H9 (cell line): ENCODE measurements around the gene CCDC102A. TPM values are rescaled to one million over a fixed set of nuclear protein-coding genes. Genes with fewer than 3 reads are reported as not detected.

Experiments used
- DNase-seq: peaks from one replicate; pipeline ENCODE4 v3.0.0-alpha.2; 2017
- H2AFZ ChIP-seq: one replicate; pipeline ENCODE4 v1.6.1; 2013; ENCODE audit warnings: mild to moderate bottlenecking, low read length, control low read depth, moderate library complexity
- H2AK5ac ChIP-seq: 2 replicates; pipeline ENCODE4 v1.6.1; 2013; ENCODE audit warnings: low read length, control low read depth, mixed read lengths; ENCODE audit not compliant: insufficient read length
- H2BK120ac ChIP-seq: one replicate; pipeline ENCODE4 v1.6.1; 2013; ENCODE audit warnings: low read depth, mild to moderate bottlenecking, low read length, control low read depth, inconsistent platforms; ENCODE audit not compliant: poor library complexity, severe bottlenecking
- H2BK12ac ChIP-seq: 2 replicates; pipeline ENCODE4 v1.6.1; 2013; ENCODE audit warnings: low read length, control low read depth, mixed read lengths, low read depth; ENCODE audit not compliant: insufficient read length
- H2BK15ac ChIP-seq: 2 replicates; pipeline ENCODE4 v1.6.1; 2013; ENCODE audit warnings: low read depth, low read length, control low read depth
- H2BK20ac ChIP-seq: one replicate; pipeline ENCODE4 v1.6.1; 2013; ENCODE audit warnings: low read depth, mild to moderate bottlenecking, low read length, control low read depth, inconsistent platforms; ENCODE audit not compliant: poor library complexity, severe bottlenecking
- H2BK5ac ChIP-seq: 2 replicates; pipeline ENCODE4 v1.6.1; 2013; ENCODE audit warnings: low read length, control low read depth, mixed read lengths; ENCODE audit not compliant: insufficient read length
- H3K14ac ChIP-seq: 2 replicates; pipeline ENCODE4 v1.6.1; 2013; ENCODE audit warnings: low read length, control low read depth; ENCODE audit not compliant: insufficient read depth
- H3K18ac ChIP-seq: 2 replicates; pipeline ENCODE4 v1.6.1; 2013; ENCODE audit warnings: low read depth, mild to moderate bottlenecking, mixed read lengths, low read length, control low read depth; ENCODE audit not compliant: insufficient read length
- H3K23ac ChIP-seq: 2 replicates; pipeline ENCODE4 v1.6.1; 2013; ENCODE audit warnings: low read length, control low read depth, mixed read lengths, low read depth; ENCODE audit not compliant: insufficient read length
- H3K23me2 ChIP-seq: 2 replicates; pipeline ENCODE4 v1.6.1; 2013; ENCODE audit warnings: low read depth, mild to moderate bottlenecking, mixed read lengths, low read length, control low read depth; ENCODE audit not compliant: insufficient read length, poor library complexity, severe bottlenecking
- H3K27ac ChIP-seq: 2 replicates; pipeline ENCODE4 v1.5.1; 2013; ENCODE audit warnings: low read length, control low read depth, mixed read lengths, low read depth; ENCODE audit not compliant: insufficient read length
- H3K27me3 ChIP-seq: 2 replicates; pipeline ENCODE4 v1.6.1; 2013; ENCODE audit warnings: low read length, control low read depth, inconsistent platforms; ENCODE audit not compliant: insufficient read depth
- H3K4ac ChIP-seq: 2 replicates; pipeline ENCODE4 v1.6.1; 2013; ENCODE audit warnings: low read depth, mild to moderate bottlenecking, control low read depth, inconsistent platforms, low read length, moderate library complexity
- H3K4me1 ChIP-seq: 2 replicates; pipeline ENCODE4 v1.6.1; 2013; ENCODE audit warnings: low read length, control low read depth, inconsistent platforms; ENCODE audit not compliant: insufficient read depth
- H3K4me2 ChIP-seq: 2 replicates; pipeline ENCODE4 v1.6.1; 2013; ENCODE audit warnings: low read length, control low read depth, mixed read lengths; ENCODE audit not compliant: insufficient read length, insufficient read depth
- H3K56ac ChIP-seq: 2 replicates; pipeline ENCODE4 v1.6.1; 2013; ENCODE audit warnings: low read depth, mild to moderate bottlenecking, mixed read lengths, low read length, control low read depth; ENCODE audit not compliant: insufficient read length
- H3K79me1 ChIP-seq: 2 replicates; pipeline ENCODE4 v1.6.1; 2013; ENCODE audit warnings: low read depth, mild to moderate bottlenecking, moderate library complexity, low read length, control low read depth, inconsistent platforms; ENCODE audit not compliant: insufficient read depth, poor library complexity, severe bottlenecking
- H3K79me2 ChIP-seq: 2 replicates; pipeline ENCODE4 v1.6.1; 2013; ENCODE audit warnings: low read length, control low read depth, inconsistent platforms; ENCODE audit not compliant: insufficient read depth
- H3K9ac ChIP-seq: 2 replicates; pipeline ENCODE4 v1.6.1; 2013; ENCODE audit warnings: low read length, control low read depth, mixed read lengths; ENCODE audit not compliant: insufficient read length; ENCODE audit errors: extremely low read depth
- H3K9me3 ChIP-seq: one replicate; pipeline ENCODE4 v1.6.1; 2013; ENCODE audit warnings: low read depth, low read length, inconsistent platforms; ENCODE audit not compliant: control insufficient read depth
- H3T11ph ChIP-seq: one replicate; pipeline ENCODE4 v1.6.1; 2013; ENCODE audit warnings: mild to moderate bottlenecking, low read length, control low read depth, inconsistent platforms
- H4K20me1 ChIP-seq: one replicate; pipeline ENCODE4 v1.6.1; 2013; ENCODE audit not compliant: control insufficient read depth, insufficient read length, insufficient read depth
- H4K5ac ChIP-seq: 2 replicates; pipeline ENCODE4 v1.6.1; 2013; ENCODE audit warnings: low read depth, mild to moderate bottlenecking, mixed read lengths, low read length, control low read depth; ENCODE audit not compliant: insufficient read length
- H4K8ac ChIP-seq: replicated peaks from 2 replicates; pipeline ENCODE4 v1.6.1; 2013; ENCODE audit warnings: low read length, control low read depth, mixed read lengths, low read depth; ENCODE audit not compliant: insufficient read length
- H4K91ac ChIP-seq: 2 replicates; pipeline ENCODE4 v1.6.1; 2013; ENCODE audit warnings: low read depth, mild to moderate bottlenecking, moderate library complexity, mixed read lengths, low read length, control low read depth; ENCODE audit not compliant: insufficient read length
- H3K27ac Mint-ChIP-seq, 3 experiments: 2 replicates in 2 of 3; 3 replicates in 1 of 3; pipeline ENCODE4 v1.8.0; 2020 to 2021; ENCODE audit warnings: mixed read lengths in 3 of 3, mild to moderate bottlenecking in 1 of 3, moderate library complexity in 1 of 3
- H3K27me3 Mint-ChIP-seq: 2 replicates; pipeline ENCODE4 v1.8.0; 2021; ENCODE audit warnings: low read depth, mild to moderate bottlenecking, moderate library complexity, mixed read lengths
- H3K36me3 Mint-ChIP-seq, 3 experiments: 2 replicates in 2 of 3; 3 replicates in 1 of 3; pipeline ENCODE4 v1.8.0; 2020 to 2021; ENCODE audit warnings: low read depth in 3 of 3, mixed read lengths in 3 of 3; ENCODE audit not compliant: insufficient read depth in 1 of 3
- H3K4me1 Mint-ChIP-seq, 2 experiments: 2 replicates each; pipeline ENCODE4 v1.8.0; 2020; ENCODE audit warnings: mixed read lengths in 2 of 2
- H3K4me3 Mint-ChIP-seq, 2 experiments: 2 replicates in 1 of 2; 3 replicates in 1 of 2; pipeline ENCODE4 v1.8.0; 2020 to 2021; ENCODE audit warnings: mild to moderate bottlenecking in 2 of 2, mixed read lengths in 2 of 2, moderate library complexity in 1 of 2
- H3K9me3 Mint-ChIP-seq, 2 experiments: 2 replicates in 1 of 2; 3 replicates in 1 of 2; pipeline ENCODE4 v1.8.0; 2020; ENCODE audit warnings: mild to moderate bottlenecking in 2 of 2, mixed read lengths in 2 of 2, moderate library complexity in 1 of 2
- WGBS: extraction: QIAGEN DNeasy Blood & Tissue Kit; methylation state at CpG from one replicate; pipeline ENCODE4 v1.1.7; 2013; ENCODE audit warnings: missing lambda C conversion rate, low lambda C conversion rate, mixed read lengths; ENCODE audit not compliant: insufficient read length; ENCODE audit errors: extremely low coverage; 5-methylcytosine and 5-hydroxymethylcytosine counted together
- total RNA-seq: library from RNA; stranded (reverse); gene quantifications from 2 replicates; pipeline ENCODE4 v1.2.1, GENCODE V29; 2021
- TF ChIP-seq, protein P1 (sequence below): fragments of 200-600 bp; sonication (generic); conservative IDR thresholded peaks from 3 replicates; pipeline ENCODE4 v1.8.0; 2021; ENCODE audit warnings: antibody characterized with exemption, mild to moderate bottlenecking

The CCDC102A gene
- total RNA-seq, 1 experiment from 2014 or later: 8.2 TPM

- Histone ChIP-seq H3K4me2 (no peak overlapping the region), H3K4me1 (peaks cover 3% of the 10 kb centered on the region; the same call in 1 of the 2 replicates), H3K79me1 (peaks cover 5% of the 10 kb centered on the region), H2BK120ac (no peak overlapping the region), H2BK12ac (no peak overlapping the region), H3K4ac (no peak overlapping the region), H4K8ac (no peak overlapping the region), H4K91ac (no peak overlapping the region), H3K9ac (no peak overlapping the region), H2BK5ac (no peak overlapping the region), H3K18ac (no peak overlapping the region), H3K79me2 (no peaks in the 10 kb centered on the region), H3K14ac (no peak overlapping the region; the same call in 1 of the 2 replicates), H2BK20ac (no peak overlapping the region), H4K5ac (no peak overlapping the region), H3T11ph (no peak overlapping the region), H3K27ac (no peak overlapping the region), H2AFZ (no peak overlapping the region), H3K27me3 (no peaks in the 10 kb centered on the region), H3K9me3 (no peaks in the 10 kb centered on the region), H3K56ac (no peak overlapping the region), H2AK5ac (no peak overlapping the region), H2BK15ac (no peak overlapping the region), H3K23ac (no peak overlapping the region), H3K23me2 (peaks cover 18% of the 10 kb centered on the region), H4K20me1 (no peaks in the 10 kb centered on the region)
- TF ChIP-seq, protein P1, sequence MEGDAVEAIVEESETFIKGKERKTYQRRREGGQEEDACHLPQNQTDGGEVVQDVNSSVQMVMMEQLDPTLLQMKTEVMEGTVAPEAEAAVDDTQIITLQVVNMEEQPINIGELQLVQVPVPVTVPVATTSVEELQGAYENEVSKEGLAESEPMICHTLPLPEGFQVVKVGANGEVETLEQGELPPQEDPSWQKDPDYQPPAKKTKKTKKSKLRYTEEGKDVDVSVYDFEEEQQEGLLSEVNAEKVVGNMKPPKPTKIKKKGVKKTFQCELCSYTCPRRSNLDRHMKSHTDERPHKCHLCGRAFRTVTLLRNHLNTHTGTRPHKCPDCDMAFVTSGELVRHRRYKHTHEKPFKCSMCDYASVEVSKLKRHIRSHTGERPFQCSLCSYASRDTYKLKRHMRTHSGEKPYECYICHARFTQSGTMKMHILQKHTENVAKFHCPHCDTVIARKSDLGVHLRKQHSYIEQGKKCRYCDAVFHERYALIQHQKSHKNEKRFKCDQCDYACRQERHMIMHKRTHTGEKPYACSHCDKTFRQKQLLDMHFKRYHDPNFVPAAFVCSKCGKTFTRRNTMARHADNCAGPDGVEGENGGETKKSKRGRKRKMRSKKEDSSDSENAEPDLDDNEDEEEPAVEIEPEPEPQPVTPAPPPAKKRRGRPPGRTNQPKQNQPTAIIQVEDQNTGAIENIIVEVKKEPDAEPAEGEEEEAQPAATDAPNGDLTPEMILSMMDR: no peak
- DNase-seq: no peak
- Mint-ChIP-seq H3K27me3 (peaks cover 33% of the 10 kb centered on the region), H3K9me3 (no peaks in the 10 kb centered on the region), H3K4me1 (peaks cover 27 to 54% of the 10 kb centered on the region in 2 experiments), H3K4me3 (no peak overlapping the region), H3K27ac (no peak overlapping the region), H3K36me3 (peaks cover 0 to 3% (median 2%) of the 10 kb centered on the region in 3 experiments; a peak in 2 of 7 replicates)
- WGBS: no CpG with 5 or more reads among the region's 4 CpGs
Measured at GRCh38 chr16:57481421-57481820, 55.0 kb downstream of the CCDC102A start.
